Lower leg skin (tissue), 3 donors: ENCODE results near the gene RAVER2.

ENCODE experiments used
- CTCF ChIP-seq, 3 donors: fragments of 450-650 bp; IDR thresholded peaks; one replicate each; pipeline ENCODE4 v1.5.1; 2016; ENCODE audit warnings: antibody characterized with exemption in 3 of 3, mild to moderate bottlenecking in 3 of 3, moderate library complexity in 2 of 3
- POLR2A ChIP-seq, 2 donors: fragments of 450-650 bp; IDR thresholded peaks; one replicate each; pipeline ENCODE4 v1.6.1; 2016 to 2017; ENCODE audit warnings: antibody characterized with exemption in 2 of 2, mild to moderate bottlenecking in 1 of 2, moderate library complexity in 1 of 2

- no peak for TF ChIP-seq CTCF (IDR thresholded peaks at IDR 0.05)
- no peak for TF ChIP-seq POLR2A (IDR thresholded peaks at IDR 0.05)
Measured at GRCh38 chr1:64880449-64880848, 135.6 kb downstream of the RAVER2 start.
